NCI-H345 (cell line): ENCODE measurements around the gene RGMB.

Experiments used
- DNase-seq: peaks from one replicate; lab custom pipeline; 2025; lab: John Stamatoyannopoulos, UW

RGMB gene

DNA sequence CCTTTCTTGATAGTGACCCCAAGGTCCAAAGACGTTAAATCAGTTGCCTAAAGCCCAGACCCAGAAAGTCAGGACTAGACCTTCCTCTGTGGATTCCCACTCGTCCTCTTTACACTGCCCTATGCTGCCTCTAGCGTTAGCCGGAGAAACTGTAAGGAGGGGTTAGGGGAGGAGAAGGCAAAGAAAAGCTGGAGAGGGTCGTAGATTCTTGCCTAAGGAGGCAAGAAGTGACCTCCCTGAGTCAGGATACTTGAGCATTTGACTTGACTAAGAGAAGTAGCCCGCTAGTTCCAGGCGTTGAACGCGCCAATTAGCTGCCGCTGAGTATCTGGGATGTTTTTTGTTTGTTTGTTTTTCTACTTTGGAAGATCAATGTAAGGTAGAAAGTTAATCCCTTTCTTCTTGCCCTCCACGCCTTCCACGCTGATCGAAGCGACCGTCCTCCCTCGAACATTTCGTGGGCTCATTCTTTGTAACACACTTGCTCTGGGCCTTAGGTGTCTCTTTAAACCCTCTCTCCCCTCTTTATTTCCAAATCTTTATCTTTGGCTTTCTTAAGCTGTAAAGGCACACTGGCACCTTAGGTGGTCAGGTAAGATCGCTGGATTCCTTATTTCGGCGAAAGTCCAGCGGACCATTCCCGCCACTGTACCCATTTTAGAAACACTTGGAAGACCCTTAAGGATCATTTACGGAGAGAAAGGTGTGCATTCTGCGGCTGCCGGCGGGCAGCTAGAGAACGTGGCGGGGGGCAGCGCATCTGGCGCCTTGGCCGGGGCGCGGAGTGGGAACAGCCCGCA lies 5.1 kb upstream of the RGMB start:
- DNase-seq: peak; percentile 78

DNA sequence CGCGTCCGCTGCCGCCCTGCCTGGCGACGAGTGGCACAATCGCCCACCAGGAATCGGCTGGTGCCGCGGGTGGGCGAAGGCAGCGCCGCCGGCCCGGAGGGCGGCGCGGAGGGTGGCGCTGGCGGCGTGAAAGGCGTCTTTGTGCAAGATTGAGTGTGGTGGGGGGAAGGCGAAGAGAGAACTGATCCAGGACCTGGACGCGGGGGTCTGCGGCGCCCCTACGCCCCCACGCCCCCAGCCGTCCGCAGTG lies 4.6 kb upstream of the RGMB start:
- peak; percentile 50 for DNase-seq

DNA sequence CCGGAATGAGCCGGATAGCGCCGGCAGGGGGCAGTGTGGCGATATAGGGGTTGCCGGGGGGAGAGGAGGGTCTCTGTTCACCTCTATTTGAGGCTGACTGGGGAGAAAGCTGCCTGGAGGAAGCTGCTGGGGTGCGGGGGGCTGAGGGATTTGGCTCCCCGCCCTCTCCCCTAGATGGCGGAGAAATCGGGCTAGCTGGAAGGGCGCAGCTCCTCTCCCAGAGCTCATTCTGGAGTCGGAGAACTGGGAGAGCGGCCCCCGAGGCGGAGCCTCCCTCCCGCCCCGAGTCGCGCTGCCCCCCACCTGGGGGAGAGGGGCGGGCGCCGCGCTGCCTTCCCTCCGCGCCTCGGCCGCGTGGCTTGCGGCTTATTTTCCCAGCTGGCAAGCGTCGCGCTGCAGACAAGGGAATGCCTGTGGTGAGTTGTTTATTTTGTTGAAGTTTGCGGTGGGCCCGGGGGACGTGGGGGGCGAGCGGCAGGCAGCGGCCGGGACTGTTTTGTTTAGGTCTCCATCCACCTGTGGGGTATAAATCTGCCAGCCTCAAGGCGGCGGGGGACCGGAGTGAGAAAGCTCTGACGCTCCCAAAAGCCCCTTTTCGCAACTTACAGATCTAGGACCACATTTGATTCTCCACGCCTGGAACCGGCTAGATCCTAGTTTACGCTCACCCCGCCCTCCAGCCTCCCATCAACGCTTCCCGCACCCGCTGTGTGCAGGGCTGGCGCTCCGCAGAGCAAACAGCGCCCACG lies 4.1 kb upstream of the RGMB start:
- DNase-seq: peak; percentile 83

DNA sequence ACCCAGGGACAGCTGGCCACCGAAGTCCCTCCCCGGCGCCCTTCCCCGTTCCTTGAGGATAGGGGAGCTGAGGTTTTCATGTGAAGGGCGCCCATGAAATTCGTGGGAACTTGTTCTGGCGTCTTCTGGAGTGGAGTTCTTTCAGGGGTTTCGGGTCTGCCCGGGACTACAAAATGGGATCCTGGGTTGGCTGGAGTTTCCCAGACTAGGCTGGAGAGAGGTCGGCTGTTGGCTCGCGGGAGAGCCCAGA lies 3.6 kb upstream of the RGMB start:
- DNase-seq: peak; percentile 44

DNA sequence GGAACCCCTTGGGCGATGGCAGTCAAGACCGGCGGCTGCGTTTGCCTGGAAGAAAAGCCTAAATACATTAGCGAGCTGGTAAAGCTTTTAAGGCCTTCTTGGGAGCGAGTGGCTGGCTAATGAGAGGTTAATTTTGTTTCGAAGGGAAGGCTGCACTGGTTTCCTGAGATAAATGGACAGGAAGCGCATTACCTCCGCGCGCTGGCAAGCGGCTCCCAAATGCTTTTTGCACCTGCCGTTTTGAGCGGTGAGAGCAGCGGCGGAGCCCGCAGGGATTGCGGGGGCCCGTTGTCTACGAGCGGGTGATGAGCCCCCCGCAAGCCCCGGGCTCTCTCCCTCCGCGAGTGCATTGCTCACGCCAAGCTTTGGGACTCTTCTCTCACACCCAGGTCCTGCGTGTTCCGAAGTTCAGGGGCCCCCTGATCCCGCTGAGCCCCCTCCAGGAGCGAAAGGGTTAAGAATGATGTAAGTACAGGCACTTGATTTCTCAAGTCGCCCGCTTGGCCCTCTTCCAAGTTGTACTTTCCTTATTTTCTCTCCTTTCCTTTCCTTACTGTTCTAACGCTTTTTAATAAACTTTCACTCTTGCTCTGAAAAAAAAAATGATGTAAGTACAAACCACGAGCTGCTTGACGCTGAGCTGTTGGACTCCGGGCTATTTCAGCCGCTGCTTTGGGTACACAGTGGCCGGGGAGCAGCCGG lies 3.1 kb upstream of the RGMB start:
- DNase-seq: peak; percentile 69

DNA sequence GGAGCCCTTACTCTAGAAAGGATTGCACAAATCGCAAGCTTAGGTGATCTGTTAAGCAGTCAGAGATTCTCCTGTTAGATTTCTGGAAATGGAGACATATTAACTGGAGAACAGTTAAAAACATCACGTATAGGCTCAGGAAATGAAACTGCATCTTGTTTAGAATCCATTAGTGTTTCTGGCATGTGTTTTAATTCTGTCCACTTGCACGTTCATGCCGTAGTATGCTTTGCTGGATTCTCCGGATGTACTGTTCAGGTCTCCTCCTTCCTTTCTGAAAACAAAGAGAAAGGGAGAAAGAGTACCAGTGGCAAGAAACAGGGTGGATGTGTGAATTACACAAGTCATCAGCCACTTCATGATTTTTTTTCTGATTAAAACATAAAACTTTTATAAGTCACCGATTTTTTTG lies 2.5 kb upstream of the RGMB start:
- DNase-seq: no peak

DNA sequence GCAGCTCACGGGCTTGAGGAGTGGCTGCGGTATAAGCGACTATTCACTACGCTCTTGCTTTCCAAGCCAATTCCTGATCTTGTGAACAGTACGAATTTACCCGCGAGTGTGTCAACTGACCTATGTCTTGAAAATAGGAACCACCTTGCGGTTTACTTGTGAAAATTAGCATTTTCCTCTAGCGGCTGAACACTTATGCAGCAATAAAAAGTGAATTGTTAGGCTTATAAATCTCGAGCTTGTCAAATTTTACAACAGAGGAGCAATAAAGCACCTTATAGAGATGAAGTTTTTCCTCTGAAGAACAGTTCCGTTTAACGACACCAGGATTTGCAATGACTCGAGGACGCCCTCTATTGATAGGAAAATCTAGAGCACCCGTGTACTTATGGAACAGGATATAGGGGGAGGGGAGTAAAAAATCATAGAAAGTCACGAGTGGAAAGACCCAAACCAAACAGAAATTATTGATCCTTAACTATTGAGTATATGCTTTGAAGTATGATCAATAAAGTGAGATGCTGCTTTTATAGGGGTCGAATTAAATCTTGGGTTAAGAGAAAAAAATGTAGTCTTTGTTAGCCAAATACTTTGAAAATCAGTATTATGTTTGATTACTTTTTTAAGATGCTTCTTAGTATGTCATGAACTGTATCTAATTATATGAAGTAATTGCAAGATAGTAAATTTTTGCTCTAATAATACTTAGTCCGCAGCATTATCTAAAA lies 1.9 kb upstream of the RGMB start:
- DNase-seq: peak; percentile 85

DNA sequence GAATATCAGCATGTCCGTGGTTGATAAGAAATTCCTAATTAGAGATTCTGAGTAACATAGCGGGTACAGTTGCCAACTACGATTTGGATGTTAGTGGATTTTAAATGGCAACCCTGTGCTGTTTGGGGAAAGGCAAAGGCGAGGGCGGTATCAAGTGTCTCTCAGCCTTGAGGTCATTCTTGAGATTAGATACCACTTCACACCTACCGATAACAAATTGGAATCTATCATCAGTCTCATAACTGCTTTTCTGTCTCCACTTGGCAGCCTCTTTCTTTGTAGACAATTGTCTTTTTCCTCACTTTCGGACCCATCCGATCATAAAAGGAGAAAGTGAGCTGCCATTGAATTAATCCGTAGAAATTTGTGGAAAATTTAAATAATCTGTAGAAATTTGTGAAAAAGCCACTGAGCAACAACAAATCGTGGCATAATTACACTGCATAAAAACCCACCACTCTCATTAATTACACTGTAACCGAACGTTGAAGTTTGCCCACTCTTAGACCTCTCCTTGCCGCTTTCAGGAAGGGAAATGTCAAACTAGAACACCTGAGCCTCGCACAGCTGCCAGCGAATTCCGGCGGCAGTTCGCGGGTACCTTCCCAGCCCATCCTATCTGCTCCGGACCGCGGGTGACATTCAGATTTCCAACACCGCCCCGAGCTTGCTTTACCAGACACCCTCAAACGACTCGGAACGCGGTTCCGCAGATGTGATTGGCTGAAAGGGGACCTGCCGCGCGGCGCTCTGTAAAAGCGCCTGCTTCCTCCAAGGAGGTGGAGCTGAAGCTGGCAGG lies 849 bp upstream of the RGMB start:
- DNase-seq: peak; percentile 88

DNA sequence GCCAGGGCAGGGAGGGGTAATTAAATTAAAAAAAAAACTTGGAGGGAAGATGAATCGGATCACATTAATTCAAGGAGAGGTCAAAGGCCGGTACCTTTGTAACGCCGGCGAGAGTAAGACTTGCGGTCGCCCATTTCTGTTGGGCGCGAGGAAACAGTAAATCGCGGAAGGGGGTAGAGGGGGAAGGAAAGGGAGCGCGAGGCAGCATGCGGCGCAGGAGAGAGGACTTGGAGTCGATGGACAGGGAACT lies 324 bp upstream of the RGMB start:
- no peak for DNase-seq

DNA sequence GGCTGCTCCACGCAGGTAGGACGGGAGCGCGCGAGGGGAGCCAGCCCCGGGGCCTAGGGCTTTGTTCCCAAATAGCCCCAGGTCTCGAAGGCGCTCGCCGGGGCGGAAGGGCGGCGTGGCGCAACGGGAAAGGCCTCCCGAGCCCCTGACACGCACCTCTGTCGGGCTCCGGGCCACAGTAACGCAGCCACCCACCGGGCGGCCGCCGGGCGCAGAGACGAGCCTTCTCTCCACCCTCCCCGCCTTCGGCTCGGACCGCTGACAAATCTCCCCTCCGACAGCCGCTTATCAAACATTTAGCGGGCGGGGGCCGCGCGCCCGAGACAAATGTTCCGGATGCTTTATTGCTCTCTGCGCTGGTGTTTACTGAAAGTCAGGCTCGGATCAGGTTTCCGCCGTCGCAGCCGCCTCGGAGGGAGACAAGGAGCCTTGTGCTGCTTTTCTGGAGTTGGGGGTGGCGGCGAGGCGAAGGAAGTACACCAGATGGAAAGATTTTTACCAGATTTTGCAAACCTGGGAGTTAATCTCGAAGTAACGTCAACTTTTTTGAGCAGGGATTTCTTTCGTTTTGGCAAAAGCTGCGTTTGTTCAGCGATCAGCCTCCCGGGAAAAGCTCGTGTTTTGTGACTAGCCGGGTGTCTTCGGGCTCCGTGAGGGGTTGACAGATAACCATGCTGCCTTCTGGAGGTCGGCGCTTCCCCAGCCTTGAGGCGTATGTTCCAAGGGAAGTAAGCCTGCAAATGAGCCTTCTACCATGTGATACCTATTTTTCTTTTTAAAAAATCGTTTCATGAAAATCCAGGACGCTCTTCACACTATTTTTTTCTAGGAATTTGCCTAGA lies 950 bp downstream of the RGMB start:
- peak; percentile 63 for DNase-seq

DNA sequence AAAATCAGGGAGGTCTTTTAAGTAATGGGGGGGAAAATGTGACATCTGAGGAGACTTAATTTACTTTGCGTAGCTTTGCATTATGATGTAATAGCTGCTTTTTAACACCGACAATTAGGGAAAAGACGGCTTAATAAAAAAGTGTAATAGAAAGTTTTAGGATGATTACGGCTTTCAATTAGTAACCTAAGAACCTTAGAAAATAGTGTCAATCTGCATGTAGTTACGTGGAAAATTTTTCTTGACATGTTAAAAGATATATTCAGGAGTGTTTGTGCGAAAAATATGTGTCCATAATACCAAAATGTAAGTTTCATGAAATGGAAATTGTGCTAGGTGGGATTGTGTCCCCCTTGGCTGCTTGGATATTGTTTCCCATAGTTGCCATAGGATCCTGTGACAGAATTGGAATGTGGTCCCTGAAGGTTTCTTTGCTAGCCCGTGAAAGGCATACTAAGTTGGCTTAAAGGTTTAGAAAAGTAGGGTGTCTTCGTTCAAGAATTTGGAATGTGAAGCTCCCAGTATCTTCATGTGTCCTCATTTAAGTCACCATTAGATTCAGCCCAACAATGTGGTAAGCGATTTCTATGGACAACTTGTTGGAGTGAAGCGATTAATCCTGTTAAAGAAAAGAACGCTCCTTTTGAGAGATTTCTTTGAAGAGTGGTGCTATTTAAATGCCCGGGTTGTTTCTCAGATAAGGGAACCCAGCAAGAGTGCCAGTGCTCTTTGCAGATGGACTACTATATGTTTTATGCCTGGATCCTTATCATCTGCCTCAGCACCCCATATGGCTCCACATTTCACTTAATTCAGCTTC lies 2.0 kb downstream of the RGMB start:
- DNase-seq: no peak

DNA sequence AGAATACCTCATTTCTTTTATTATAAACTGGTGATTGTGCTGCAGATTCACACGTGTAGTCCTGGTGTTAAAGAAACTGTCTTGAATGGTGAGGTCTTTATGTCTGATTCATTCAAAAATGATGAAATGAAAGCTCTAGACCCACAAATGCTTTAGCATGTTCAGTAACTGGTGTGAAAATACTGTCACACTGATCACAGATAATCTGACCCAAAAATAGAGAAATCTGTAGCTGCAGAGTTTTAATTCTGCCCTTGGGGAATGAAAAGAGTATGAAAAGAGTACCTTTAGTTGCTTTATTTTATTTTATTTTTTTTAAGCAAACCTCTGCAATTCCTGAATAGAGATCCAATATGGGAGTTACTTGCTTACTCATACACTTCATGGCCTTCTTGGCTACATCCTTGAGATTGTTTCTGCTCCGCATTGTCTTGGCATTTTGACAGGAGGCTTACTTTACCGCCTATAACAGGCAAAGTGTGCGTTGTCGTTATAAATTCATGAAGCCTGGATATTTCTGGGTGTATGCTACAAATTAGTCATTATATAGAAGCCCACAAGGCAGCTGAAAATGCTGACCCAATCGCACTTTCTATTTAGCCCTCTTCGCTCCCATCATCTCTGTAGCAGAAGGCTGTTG lies 2.7 kb downstream of the RGMB start:
- DNase-seq: no peak

DNA sequence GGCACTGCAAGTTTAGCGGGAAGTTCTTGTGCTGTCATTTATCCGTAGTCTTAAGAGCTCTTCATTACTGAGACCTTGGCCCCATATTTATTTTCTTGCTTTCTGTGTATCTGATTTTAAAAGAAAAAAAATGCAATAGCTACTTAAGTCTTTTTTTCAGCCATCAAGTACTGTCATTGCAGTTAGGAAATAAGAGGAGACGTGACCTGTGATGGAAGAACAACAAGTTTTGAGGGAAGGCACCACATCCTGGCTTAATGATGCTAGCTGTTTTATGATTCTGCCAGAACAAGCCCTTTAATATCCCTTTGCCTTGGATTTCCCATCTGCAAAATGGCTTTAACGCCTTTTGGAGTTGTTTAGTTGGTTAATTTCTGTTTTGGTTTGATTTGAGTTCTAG lies 3.8 kb downstream of the RGMB start:
- DNase-seq: no peak

DNA sequence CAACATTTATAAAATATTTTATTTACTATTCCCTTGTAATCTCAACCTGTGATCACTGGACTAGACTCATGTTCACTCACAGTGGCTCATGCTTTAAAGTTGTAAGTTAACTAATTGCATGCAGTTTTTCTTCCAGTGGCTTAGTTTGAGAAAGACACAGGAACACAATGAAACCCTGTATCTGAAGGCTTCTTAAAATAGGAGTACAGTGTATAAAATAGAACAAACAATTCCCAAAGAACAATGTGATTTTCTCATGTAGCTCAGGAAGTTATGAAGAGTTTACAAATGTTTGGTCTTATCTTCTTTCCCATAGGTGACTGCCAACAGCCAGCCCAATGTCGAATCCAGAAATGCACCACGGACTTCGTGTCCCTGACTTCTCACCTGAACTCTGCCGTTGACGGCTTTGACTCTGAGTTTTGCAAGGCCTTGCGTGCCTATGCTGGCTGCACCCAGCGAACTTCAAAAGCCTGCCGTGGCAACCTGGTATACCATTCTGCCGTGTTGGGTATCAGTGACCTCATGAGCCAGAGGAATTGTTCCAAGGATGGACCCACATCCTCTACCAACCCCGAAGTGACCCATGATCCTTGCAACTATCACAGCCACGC lies 5.9 kb downstream of the RGMB start:
- DNase-seq: no peak

DNA sequence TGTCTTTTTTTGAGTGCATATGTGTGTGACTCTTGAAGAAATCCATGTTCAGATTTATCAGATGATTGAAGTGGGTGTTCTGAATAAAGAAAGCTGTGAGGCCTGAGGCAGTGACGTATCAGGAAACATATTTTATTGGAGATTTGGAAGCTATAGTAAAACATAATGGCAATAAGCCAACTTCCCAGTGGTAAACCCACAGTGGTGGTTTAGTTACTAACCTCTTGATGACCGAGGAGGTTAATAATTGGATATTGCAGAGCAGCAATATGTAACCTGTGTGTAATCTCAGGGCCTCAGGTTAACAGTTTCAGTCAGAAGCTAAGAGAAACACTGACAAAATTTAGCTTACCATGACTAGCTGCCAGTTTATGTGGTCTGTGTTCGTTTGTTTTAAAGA lies 6.9 kb downstream of the RGMB start:
- no peak for DNase-seq

DNA sequence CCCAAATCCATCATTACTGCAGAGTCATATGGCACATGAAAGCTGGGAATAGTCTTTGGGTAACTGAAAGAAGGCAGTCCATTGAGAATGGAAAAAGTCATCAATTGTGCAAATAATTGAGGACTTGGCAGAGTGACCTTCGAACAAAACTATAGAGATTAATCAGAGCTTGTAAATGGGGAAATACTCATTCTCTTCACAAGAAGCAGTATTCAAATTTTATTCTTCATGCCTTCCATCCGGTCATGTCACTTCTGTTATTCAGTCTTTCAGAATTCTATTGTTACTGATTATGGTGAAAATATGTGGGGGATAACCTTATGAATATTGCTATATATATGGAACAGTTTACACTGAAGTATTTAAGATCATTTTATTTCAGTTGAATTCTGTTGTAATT lies 8.1 kb downstream of the RGMB start:
- DNase-seq: no peak

DNA sequence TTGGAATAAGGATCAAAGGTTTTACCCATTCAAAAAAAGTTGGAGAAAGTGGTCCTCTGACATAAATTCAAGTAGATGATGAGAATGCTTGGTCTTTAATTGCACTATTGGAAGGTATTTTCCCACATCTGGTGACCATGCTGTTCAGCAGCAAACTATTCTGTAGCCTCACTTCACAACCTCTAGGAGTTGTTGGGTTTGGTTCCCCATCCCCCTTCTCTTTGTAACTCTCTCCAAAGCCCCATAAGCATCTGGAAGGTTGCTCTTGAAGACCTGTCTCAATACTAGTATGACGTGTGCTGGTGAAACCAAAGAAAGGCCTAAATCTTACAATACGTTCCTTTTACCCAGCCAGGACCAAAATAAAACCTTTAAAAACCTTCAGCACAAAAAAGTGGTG lies 8.5 kb downstream of the RGMB start:
- no peak for DNase-seq

DNA sequence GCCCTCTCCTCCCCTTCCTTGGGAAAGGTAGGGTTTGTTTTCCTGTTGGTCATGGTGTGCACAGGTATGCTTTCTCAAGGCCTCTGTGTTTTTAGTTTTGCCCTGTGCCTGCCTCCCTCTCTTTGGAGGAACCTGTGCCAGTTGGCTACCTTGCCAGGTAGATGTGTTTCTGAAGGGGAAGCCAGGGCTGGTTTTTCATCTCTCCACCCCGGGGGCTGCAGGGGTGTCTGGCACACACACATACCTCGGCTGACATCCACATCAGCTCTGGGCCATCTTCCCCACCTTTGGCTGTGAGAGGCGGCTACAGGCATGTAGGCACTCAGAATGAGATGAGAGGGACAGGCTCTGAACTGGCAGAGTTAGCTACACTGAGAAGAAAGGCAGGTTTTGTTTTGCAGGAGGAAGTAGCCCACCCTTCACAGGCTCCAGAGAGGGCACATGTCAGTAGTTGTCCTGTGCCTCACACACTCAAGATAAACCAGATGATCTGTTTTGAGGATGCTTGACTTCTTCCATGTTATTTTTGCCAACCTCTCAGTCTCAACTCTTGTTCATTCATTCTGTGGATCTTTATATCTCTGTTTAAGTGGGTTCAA lies 9.7 kb downstream of the RGMB start:
- no peak for DNase-seq

DNA sequence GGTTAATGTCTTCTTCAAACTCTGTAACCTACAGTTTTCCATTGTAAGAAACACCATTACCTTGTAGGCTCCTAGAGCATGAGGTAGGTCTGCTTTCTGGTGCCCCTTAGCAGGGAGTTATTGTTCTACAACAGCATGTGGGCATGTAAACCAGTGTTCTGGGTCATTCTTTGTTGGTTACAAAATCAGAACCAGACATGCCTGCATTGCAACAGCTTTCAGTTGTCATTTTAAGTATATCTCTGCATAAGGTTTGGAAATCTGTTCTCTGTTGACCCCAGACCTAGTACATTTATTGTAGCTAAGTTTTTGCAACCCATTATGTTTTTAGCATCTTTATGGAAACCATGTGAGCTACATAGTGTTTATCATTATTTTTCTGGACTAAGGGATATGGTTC lies 10.9 kb downstream of the RGMB start:
- DNase-seq: no peak
